GM19463 (cell line): ENCODE data around the gene PPP1R9B.
A peak's percentile ranks its signal among the peaks of the same experiment; 100 is the strongest.

Experiments used
- ATAC-seq: cut with Tn5 transposase; IDR thresholded peaks from one replicate; pipeline ENCODE4 v1.9.1; 2021; ENCODE audit warnings: mild to moderate bottlenecking, moderate library complexity; ENCODE audit not compliant: unreplicated experiment

The PPP1R9B gene

GRCh38 chr17:50096092-50096491, 54.4 kb downstream of the PPP1R9B start:
- ATAC-seq, result no peak

GRCh38 chr17:50095626-50096037, 54.8 kb downstream of the PPP1R9B start:
- ATAC-seq, result no peak

GRCh38 chr17:50094753-50095619, 55.5 kb downstream of the PPP1R9B start, which contains the start of gene PDK2:
PDK2 (plus strand) TSS chr17:50095351; CDS start chr17:50095436, 85 bp downstream.
- peak; percentile 81 for ATAC-seq

- ATAC-seq, result no peak
Measured at GRCh38 chr17:50094243-50094752, 56.2 kb downstream of the PPP1R9B start.

GRCh38 chr17:50093807-50094206, 56.7 kb downstream of the PPP1R9B start:
- no peak for ATAC-seq

GRCh38 chr17:50093246-50093645, 57.2 kb downstream of the PPP1R9B start:
- no peak for ATAC-seq

GRCh38 chr17:50091918-50092285, 58.6 kb downstream of the PPP1R9B start:
- ATAC-seq, result no peak

- ATAC-seq, result no peak
Measured at GRCh38 chr17:50090971-50091917, 59.2 kb downstream of the PPP1R9B start.

GRCh38 chr17:50090071-50090470, 60.4 kb downstream of the PPP1R9B start:
- ATAC-seq, result no peak

GRCh38 chr17:50088952-50089825, 61.3 kb downstream of the PPP1R9B start:
- no peak for ATAC-seq

- no peak for ATAC-seq
Measured at GRCh38 chr17:50087912-50088405, 62.5 kb downstream of the PPP1R9B start.

- ATAC-seq, result peak; percentile 66
Measured at GRCh38 chr17:50087246-50087911, 63.1 kb downstream of the PPP1R9B start.
